ENCODE data around the gene SLC8A1.

SLC8A1 gene

DNA sequence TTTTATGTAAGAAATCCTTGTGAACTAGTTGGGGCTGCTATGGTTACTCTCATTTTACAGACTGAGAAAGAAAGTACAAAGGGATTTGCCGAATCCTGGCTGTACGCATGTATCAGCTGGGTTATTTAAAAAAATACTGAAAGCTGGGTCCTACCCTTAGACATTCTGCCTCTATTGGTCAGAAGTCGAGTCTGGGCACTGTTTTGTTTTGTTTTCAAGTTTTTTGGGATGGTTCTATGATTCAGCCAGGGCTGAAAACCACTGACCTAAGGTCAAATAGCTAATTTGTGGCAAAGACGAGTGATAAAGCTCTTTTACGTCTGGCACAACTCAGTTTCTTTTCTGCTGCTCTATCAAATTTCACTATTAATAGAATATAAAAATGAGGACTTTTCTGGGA is 5.9 kb upstream of the SLC8A1 start:
- no peak for DNase-seq

DNA sequence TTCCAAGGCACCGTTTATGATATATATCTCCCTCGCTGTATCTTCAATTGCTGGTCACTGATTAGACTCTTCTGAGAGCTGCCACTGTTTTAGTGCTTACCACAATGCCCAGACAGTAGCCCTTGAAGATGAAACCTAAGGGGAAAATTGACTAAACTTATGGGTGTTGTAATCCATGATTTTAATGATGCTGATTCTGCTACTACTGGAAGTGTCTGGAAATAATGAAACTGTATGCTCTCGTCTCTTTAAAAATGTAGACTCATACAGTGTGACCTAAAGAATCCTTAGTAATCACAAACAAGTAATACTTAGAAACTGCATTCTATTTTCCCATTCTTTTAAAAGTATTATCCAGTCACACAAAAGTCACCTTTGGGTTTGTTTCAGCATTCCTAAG is 5.5 kb upstream of the SLC8A1 start:
- DNase-seq, result no peak

DNA sequence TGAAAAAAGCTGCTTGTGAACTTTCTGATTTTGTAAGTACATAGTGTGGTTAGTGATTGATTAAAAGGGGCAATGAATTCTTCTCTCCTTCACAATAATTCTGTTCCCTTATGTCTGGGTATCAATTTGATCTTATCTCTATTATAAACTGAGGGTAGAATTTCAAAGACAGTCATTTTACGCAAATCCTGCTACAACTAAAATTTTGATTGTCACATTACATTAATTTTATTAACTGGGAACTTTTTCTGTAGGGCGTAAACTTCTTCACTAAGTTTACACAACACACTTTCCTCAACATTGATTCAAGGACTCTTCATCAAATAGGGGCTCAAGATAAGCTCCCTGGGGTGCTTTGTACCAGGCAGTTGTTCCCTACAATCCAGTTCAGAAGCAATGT is 5.0 kb upstream of the SLC8A1 start:
- no peak for DNase-seq

DNA sequence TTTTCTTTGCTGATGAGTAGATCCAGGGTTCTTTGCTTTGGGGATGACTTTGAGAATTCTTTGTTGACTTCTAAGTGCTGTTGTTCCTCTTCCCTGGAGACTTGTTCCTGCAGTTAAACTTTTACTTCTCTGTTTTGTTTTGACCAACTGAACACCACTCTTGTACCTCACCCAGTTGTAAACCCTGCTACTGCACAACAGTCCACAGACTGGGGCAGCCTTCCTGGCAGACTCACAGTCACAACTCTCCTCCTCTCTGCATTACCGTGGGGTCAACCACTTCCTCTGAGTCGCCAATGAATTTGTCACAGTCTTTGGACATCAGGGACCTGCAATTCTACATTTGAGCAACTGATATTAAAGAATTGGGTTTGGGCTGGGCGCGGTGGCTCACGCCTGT is 3.8 kb upstream of the SLC8A1 start:
- no peak for DNase-seq

DNA sequence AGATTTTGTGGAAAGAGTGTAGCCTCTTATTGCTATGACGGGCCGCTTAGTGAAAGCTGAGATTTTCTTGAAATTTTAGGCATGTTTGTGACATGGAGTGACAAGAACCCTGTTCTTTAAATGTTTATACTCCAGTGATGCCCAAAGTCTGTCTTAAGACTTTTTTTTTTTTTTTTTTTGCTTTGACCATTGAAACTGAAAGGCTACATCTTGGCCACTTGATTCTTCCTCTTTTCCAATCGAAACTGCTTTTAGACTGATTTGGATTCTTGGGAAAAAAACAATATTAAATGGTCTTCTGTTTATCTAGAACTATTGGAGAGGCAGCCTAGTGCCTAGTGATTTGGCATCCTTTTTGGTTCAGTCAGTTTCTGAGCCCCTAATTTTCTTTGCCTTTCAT is 2.4 kb upstream of the SLC8A1 start:
- no peak for DNase-seq

DNA sequence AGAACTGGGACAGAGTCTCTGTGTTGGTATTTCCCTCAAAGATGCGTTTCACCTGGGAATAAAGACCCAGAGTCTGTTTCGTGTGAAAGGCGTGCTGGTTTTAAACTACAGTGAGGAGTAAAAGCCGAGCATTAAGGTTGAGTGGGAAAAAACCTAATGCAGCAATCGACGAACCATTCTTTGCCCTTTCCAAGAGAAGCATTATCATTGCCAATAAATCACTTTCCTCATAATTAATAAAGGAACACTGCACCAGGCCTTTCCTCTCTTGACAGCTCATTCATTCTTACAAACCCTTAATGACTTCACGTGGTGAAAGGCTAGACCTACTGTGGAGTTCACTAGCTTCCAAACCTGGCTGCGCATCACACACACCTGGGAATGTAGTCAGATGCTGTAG is 896 bp upstream of the SLC8A1 start:
- no peak for DNase-seq

DNA sequence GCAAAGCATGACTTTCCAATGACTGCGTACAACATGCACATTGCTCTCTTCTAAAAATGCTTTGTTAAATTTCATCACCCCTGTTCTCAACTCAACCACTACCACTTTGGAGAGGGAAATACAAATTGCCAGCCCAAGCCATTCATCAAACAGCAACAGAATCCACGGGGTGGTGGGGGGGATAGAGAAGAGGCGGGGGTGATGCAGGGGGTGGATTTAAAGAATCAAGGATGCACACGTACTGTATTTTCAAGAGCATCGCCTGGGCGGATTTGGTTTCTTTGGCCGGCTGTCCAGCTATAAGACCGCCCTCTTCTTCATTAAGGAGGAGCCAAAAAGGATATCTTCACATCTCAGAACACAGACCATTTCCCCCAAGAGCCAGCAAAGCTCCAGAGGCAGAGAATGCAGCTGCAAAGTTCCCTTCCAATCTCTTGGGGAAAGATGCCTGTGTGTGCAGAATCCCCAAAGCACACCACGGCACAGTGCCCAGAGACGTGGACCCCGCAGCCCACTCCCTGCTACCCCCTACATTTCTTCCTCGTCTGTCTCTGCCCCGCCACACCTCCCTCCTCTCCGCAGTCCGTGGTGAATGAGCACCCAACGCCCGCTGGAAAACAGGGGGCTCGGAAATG is 977 bp downstream of the SLC8A1 start:
- no peak for DNase-seq

DNA sequence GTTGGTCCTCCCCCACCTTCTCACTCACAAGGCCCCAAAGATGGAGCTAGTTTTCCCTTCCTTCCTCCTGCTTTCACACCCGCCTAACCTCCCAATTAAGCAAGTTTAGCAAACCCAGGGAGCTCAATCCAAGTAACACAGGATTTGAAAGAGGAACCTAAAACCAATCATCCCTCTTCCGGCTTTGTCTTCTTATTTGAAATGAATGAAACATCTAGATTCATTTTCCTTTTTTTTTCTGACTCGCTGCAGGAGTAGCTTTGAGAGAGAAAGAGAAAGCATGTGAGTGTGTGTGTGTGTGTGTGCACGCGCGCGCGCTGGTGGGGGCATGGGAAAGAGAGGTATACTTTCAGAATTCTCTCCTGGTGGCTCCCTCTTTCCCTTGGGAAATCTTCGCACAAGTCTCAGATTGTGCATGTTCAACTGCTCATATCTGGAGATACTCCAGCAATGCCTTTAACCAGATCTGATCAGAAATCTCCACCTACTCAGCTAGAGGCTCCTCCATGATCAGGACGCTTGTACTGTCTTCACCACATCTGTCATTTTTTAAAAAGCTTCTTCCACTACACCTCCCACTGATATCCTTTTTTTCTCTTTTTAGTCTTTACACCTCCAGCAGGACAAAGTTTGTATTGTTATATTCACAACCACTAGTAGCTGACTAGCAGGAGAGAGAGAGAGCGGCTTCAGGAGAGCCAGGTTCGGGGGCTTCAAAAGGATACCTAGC is 1.7 kb downstream of the SLC8A1 start:
- no peak for DNase-seq

DNA sequence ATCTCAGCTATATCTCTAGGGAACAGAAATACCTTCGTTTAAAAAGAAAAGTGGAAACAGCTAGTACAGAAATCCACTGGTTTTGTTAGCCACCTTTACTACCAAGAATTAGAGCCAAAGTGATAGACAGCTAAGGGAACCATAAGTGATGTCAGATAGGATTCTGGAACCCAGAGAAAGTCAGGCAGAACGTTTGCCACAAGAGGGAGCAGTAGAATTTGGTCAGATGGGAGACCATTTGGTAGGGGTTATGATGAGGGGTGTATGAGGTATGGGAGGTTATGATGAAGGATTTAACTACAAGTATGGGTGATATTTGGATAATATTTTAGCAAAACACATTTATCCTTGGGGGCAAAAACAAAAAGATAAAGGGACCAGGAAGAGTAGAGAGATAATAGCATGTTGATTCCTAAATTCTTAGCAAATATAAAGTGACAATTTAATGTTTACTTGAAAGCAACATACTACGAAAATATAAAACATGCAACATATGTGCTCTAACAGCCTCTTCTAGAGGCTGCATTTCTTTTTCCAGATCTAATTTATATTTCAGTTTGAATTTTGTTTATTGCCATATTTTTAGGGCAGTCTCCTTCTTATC is 3.3 kb downstream of the SLC8A1 start:
- DNase-seq, result no peak

DNA sequence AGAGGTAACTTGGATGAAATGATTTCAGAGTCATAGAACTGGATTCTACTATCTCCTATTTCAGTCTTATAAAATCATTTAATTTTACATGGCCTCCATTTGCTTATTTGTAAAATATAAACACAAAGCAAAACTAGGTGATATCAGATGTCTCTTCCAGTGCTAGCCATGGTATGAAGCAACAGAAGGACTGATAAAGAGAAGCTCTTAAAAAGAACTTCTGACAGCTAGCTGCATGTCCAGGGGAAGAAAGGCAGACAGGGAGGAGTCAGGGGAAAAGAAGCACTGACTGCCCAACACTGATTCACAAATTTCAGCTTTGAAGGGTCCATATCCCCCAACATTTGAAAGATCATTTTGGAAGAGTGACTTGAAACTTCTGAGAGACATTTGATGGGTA is 6.4 kb downstream of the SLC8A1 start:
- no peak for DNase-seq

DNA sequence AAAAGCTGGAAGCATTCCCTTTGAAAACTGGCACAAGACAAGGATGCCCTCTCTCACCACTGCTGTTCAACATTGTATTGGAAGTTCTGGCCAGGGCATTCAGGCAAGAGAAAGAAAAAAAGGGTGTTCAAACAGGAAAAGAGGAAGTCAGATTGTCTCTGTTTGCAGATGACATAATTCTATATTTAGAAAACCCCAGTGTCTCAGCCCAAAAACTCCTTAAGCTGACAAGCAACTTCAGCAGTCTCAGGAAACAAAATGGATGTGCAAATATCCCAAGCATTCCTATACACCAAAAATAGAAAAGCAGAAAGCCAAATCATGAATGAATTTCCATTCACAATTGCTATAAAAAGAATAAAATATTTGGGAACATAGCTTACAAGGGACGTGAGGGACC is 11.1 kb downstream of the SLC8A1 start:
- DNase-seq, result no peak

DNA sequence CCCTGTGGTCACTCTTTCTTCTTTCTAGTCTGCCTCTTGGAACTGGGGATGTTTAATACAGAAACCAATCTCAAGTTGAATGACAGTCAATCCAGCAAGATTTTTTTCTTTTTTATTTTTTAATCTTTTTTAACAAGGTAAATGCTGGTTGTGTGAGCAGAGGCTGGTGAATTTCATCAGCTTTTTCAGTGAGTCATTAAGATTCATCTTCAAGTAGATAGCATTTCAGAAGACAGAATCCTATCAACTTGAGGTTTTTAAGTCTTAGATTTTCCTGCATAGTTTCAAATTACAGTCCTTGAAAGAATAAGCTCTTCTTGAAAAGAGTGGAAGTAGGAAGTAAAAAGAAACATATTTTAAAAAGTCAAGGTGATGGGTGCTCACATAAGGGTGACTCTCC is 12.4 kb downstream of the SLC8A1 start:
- no peak for DNase-seq

DNA sequence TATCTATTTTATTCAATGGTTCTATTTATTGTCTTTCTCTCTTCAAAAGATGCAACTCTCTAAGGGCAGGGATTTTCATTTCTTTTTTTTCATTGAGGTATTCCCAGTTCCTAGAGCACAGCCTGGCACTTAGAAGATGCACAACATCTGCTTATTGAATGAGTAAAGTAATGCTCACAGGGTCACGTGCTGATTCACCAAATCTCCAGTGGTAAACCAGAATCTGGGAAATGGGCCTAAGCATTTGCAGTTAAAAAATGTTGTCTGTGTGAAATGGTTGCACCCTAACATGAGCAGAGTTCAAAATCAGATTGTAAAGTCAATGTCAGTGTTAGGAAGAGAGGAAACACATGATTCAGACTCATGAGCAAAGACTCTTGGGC is 15.8 kb downstream of the SLC8A1 start:
- DNase-seq, result no peak

DNA sequence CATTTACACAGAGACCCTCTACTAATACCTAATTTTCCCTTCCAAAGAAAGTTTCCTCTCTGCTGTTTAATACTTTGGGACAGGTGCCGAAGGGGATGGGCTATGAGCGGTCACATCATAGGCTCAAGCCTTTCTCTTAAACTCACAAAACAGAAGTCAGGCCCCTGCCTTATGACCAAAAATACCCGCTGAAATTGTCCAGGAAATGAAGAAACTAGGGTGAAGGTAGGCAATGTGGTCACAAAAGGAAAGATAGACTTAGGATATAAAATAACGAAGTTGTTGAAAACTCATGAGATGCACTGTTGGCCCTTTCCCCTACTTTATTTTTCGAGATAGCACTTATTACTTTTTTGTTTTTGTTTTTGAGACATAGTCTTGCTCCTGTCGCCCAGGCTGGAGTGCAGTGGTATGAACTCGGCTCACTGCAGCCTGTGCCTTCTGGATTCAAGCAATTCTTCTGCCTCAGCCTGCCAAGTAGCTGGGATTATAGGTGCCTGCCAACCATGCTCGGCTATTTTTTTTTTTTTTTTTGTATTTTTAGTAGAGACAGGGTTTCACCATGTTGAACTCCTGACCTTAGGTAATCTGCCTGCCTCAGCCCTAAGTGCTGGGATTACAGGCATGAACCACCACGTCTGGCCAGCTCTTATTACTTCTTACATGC is 16.3 kb downstream of the SLC8A1 start:
- DNase-seq, result no peak

DNA sequence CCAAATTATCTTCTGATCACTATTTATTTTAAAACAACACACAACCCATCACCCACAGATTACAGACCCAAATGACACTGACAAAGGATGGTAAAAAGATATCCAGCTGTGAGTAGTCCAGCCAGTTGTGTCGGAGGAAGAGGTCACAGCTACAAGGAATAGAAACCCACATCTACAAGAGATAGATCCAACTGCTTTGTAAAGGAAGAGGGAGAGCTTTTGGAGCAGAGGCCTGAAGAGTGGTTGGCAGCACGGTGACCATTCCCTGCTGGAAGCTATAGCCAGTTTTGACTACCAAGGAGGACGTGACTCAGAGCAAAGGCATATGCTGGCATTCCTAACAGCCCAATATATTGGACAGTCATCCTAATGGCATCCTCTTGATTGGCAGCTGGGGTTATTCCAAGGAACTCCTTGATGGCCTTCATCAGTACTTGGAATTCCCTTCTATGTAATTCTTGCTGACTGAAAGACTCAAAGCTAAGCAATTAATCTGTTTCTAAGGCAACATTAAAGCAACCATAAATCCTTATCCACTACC is 17.1 kb downstream of the SLC8A1 start:
- no peak for DNase-seq

DNA sequence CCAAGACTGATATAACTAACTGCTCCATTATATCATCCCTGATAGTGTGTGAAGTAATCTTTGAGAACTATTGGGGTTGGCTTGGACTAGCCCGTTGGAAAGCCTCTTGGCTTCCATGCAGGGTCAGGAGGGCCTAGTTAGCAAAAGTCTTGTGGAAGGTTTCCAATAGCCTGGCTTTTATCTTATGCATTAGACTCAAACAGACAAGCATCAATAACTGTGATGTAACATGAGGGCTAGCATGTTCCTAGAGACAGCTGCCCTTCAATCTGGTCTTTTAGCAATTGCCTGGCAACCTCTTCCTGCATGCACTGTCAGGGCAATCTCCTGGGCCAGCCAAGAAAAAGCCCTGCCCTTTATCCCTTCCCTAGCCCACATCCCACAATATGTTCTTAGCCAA is 18.2 kb downstream of the SLC8A1 start:
- no peak for DNase-seq

DNA sequence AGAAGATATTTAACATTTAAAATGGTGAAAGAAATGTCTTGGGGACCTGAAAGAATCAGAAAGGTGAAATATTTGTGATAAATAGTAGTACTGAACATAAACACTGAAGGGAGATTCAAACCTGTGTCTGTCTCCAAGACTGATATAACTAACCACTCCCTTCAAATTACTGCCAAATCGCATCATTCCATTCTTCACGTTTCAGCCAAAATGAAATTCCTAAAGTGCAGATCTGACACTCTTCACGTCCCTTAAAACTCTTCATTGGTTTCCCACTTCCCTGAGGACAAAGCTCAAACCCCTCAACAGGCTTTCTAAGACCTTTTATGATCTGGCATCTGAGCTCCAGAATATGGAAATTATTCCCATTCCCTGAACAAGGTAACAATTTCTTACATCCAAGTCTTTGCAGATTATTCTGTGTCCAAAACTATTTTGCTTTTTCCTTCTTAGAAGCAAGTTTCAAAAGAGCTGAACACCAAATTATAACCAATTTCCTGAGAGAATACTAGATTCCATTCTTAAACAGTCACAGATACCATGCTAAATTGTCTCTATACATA is 18.9 kb downstream of the SLC8A1 start:
- DNase-seq, result no peak

DNA sequence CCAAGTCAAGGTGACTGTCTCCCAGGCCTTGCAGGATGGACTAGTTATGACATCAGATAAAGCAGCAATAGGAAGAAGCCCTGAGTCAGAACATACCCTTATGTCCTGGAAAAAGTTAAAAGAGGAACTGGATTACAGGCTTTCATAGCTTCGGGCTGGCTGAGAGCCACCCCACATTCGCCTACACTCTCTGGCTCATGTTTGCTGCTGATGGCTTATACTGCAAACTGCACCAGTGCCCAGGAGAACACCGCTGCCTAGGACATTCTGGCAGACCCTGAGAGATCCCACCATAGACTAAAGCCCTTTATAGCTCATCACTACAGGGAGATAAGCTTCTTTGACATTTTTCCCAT is 20.3 kb downstream of the SLC8A1 start:
- no peak for DNase-seq

DNA sequence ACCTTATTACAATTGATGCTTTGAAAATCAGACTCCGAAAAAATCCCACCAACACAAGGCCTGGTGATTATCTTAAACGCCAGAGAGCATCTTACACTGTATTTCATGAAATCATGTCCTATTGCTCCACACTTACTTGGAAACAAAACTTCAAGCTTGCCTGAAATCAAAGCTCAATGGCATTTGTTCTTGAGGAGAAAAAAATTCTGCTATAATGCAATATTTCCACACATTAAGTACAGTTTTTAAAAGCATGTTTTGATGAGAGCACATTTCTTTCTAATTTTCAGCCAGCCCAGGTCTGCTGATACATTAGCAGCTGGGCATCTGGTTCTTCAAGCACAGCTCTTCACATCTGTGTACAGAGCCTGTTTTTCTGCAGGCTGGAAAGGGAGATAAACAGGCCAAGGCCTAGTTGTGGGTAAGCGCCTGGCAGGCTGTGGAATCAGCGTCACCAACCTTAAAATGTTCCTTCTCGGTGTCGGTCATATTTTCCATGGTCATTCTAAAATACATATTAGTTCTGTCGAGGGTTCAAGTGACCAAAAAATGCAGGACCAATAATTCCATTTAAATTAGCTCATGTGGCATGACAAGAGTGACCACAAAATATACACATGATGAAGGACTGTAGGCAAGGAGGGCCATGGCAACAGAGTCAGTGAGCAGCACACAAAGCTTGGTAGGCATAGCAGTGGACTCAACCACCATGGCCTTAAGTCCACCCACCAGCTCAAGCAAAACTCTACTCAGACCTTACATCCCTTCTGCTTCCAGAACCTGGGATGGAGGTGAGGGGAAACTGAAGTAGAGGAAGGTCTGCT is 20.9 kb downstream of the SLC8A1 start:
- DNase-seq, result no peak

DNA sequence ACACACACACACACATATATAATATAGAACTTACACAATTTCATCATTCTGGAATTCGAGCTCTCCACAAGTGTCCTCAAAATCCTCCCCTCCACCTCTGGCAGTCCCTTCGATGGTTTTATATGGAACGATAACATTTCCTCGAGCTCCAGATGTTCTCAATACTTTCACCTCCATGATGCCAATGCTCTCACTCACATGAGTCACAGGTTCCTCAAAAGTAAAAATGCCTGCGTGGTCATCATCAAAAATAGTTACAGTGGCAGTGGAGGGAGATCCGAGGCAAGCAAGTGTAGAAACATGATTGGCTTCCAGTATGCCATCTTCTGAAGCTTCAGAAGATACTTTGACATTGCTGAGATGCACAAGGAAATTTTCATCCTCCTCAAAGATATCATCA is 23.5 kb downstream of the SLC8A1 start:
- DNase-seq, result no peak

DNA sequence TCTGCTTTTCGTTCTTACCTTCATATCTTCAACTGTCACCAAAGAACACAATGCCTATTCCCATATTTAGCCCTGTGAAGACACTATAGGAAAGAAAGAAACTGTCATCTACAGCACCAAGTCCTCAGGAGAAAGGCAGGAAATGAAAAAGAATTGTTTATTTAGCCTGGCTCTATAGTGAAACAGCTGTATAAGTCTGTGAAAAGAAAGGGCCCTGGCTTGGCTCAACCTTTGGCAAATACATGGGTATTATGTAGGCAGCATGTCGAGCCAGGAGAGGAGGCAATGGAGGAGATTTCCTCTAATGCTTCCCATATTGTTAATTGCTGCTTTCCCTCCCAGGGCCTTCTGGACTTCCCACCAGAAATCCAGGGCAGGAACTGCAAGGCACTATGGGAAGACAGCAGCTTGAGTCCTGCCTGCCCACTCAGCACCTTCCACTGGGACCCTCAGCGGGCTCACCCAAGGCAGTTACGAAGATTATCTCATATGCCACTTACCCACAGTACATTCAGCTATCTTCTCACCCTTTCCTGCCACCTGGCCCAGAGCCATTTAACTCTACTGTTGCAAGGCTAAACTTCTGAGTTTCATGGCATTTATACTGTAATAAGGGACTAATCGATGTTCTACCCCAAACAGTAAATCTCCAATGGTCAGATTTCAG is 30.1 kb downstream of the SLC8A1 start:
- no peak for DNase-seq

DNA sequence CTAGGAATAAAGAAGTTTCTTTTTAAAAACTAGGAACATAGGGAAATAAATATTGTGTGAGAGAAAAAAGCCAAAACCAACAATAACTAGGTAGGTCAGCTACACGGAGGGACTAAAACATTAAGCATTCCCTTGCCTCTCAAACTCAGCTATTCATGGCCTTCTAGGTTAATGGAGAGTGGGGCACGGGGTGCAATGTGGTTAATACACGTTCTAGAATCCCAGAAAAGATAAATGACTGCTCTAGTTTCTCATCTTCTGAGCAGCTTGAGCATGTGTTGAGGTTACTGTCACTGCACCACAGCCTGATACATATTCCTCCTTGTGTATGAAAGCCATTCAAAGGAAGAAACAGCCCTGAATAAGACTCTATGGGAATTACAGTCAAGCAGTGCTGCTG is 31.4 kb downstream of the SLC8A1 start:
- DNase-seq, result no peak

Measured in activated effector memory CD4-positive, alpha-beta T cell treated with Interleukin-2 at 50 U/mL for 16 hours (primary cell).